GM08714 (cell line): ENCODE results near the gene TNFRSF12A.
A peak's percentile ranks its signal among the peaks of the same experiment; 100 is the strongest.

Experiments
- H3K4me3 ChIP-seq: fragments of 200-500 bp; sonication (Bioruptor generic); 2 replicates; pipeline ENCODE4 v1.5.1; 2014; ENCODE audit warnings: mild to moderate bottlenecking, low read length, inconsistent platforms
- ZNF274 ChIP-seq: IDR thresholded peaks from 2 replicates; pipeline ENCODE4 v1.6.1; 2012; ENCODE audit warnings: mild to moderate bottlenecking, low read depth, low read length

Gene TNFRSF12A

GRCh38 chr16:2980227-2981176 is 39.7 kb upstream of the TNFRSF12A start, which contains the start of gene PKMYT1:
TSS of gene PKMYT1 (minus strand) at chr16:2980446. CDS start at chr16:2979657, 789 bp downstream.
- H3K4me3 ChIP-seq: peak within 1 kb of the TSS; percentile 67
- TF ChIP-seq ZNF274: no peak

DNA sequence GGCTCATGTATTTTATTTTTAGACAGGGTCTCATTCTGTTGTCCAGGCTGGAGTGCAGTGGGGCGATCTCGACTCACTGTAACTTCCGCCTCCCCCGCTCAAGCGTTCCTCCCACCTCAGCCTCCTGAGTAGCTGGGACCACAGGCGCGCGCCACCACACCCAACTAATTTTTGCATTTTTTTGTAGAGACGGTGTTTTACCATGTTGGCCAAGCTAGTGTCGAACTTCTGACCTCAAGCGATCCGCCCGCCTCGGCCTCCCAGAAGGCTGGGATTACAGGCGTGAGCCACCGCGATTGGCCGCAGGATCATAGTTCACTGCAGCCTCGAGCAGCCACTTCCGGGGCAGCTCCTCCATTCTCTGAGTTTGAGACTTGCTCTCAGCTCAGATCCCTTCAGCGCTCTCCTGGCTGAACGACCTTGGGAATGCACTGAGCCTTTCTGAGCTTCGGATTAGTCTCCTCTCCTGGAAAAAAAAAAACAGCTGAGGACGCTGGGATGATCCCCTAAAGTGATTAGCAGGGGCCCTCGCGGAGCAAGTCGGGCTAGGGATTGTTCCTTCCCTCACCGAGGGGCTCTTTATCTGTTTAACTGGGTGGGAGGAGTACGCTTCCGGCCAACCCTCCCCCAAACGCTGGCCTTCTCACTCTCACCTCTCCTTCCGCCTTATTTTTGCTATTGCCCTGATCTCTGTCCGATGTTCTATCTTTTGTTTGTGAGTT is 38.8 kb upstream of the TNFRSF12A start:
- TF ChIP-seq ZNF274: no peak
- peak overlapping the region; percentile 67; the same call in 1 of the 2 replicates for H3K4me3 ChIP-seq

- no peak for TF ChIP-seq ZNF274
- no peak overlapping the region for H3K4me3 ChIP-seq
These were observed 38.3 kb upstream of the TNFRSF12A start for GRCh38 chr16:2981899-2982250.

DNA sequence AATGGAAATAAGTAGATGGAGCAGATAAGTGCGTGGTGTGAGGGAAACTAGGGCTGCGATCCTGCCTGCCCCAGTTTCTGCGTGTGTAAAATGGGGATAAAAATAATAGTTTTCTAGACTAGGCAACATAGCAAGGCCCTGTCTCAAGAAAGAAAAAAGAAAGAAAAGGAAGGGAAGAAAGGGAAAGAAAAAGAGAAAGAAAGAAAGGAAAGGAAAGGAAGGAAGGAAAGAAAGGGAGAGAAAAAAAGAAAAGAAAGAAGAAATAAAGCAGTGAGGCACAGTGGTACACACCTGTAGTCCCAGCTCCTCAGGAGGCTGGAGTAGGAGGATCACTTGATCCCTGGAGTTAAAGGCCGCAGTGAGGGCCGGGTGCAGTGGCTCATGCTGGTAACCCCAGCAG is 37.8 kb upstream of the TNFRSF12A start:
- no peak overlapping the region for H3K4me3 ChIP-seq
- TF ChIP-seq ZNF274: no peak

- TF ChIP-seq ZNF274: no peak
- no peak overlapping the region for H3K4me3 ChIP-seq
These were observed 36.4 kb upstream of the TNFRSF12A start for GRCh38 chr16:2983706-2984136.

GRCh38 chr16:2985462-2985861 is 34.7 kb upstream of the TNFRSF12A start:
- no peak for TF ChIP-seq ZNF274

GRCh38 chr16:2985893-2986355 is 34.2 kb upstream of the TNFRSF12A start:
- TF ChIP-seq ZNF274: no peak

More at GRCh38 chr16:2985462-2985861, 34.7 kb upstream of the TNFRSF12A start:
- no peak overlapping the region for H3K4me3 ChIP-seq

GRCh38 chr16:2986623-2987188 is 33.5 kb upstream of the TNFRSF12A start:
- no peak for TF ChIP-seq ZNF274

More at GRCh38 chr16:2985893-2986355, 34.2 kb upstream of the TNFRSF12A start:
- H3K4me3 ChIP-seq: no peak overlapping the region

GRCh38 chr16:2987286-2987685 is 32.9 kb upstream of the TNFRSF12A start:
- H3K4me3 ChIP-seq: no peak overlapping the region
- no peak for TF ChIP-seq ZNF274

More at GRCh38 chr16:2986623-2987188, 33.5 kb upstream of the TNFRSF12A start:
- H3K4me3 ChIP-seq: no peak overlapping the region

- no peak overlapping the region for H3K4me3 ChIP-seq
- TF ChIP-seq ZNF274: no peak
These were observed 32.3 kb upstream of the TNFRSF12A start for GRCh38 chr16:2987833-2988232.

GRCh38 chr16:2988590-2989099 is 31.5 kb upstream of the TNFRSF12A start:
- TF ChIP-seq ZNF274: no peak
- no peak overlapping the region for H3K4me3 ChIP-seq

DNA sequence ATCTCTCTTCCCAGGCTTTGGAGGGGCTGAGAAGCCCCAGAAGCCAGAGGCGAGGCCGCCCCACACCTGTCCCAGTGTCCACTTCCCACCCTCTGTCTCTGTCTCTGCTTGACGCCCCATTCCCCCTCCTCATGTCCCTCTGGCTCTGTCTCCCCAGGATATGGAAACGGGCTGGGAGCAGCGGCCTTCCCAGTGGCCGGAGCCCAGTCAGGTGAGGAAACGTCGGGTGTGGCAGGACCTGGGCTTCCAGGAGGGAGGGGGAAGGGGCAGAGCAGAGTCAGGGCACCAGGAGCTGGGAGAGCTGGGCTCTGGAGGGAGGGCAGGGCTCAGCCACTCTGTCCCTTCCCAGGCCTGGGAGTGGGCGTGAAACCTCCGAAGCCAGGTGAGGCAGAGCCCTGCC is 29.3 kb upstream of the TNFRSF12A start:
- H3K4me3 ChIP-seq: no peak overlapping the region
- TF ChIP-seq ZNF274: no peak

- H3K4me3 ChIP-seq: no peak overlapping the region
- no peak for TF ChIP-seq ZNF274
These were observed 28.5 kb upstream of the TNFRSF12A start for GRCh38 chr16:2991566-2992261.
